Measurements from ENCODE around the gene SLC22A23.

DNA sequence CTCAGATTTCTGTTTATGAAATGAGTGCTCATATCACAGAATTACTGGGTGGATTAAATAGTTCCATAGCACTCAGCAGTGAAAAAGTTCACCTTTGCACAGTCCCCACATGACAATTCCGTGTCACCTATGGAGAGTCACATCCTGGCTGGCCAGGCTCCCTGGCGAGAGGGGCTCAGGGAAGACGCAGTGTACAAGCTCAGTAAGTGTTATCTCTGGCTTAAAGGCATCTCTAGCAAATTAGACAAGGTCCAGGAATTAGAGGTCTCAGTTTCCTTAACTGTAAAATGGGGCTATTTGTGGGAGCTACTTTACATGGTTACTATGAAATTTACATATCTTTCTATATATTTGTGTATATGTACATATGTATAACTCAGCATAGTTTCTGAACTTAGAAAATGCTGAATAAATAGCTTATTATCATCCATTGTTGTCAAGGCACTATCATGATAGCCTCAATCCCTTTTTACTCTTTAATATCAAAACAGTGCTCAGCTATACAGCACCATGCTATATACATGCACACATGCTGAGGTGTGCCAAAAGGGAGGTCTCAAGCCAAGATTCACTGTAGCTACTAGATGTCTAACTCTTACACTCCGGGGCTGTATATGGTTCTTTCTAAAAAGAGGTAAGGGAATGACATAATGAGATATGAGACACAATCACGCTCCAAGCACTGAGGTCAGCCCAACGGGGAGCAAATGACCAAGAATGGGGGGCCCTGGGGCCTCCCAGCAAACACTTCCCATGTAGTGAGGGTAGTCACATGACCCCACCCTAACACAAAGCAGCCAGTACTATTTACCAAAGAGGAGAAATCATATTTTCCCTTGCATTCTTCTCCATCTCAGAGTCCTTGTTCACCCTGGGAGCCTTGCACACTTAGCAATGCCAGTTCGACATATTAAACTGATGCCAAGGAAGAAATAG is 59.4 kb downstream of the SLC22A23 start:
- TF ChIP-seq CTCF (IDR thresholded peaks at IDR 0.05) (no peak), EZH2 (IDR thresholded peaks at IDR 0.05; ENCODE audit: borderline replicate concordance, insufficient read depth, low read depth, low read length, poor library complexity, severe bottlenecking) (no peak)
